Left lung (tissue), 10 donors: ENCODE measurements around the gene ZFP62. TPM values are rescaled to one million over a fixed set of nuclear protein-coding genes. Genes with fewer than 3 reads are reported as not detected.
A peak's percentile ranks its signal among the peaks of the same experiment; 100 is the strongest.

Experiments used
- ATAC-seq: fragments of 200-7000 bp; cut with Tn5 transposase; one replicate; pipeline ENCODE4 v1.9.1; 2020; ENCODE audit warnings: moderate library complexity
- DNase-seq, 4 donors: peaks; one replicate each; pipeline ENCODE4 v3.0.0-alpha.2; 2013 to 2020
- H3K27ac ChIP-seq, 2 donors: fragments of 200-600 bp; sonication (generic) in 1 of 2; one replicate each; pipeline versions ENCODE4 v1.5.0 to v1.8.0; 2020 to 2021
- H3K27me3 ChIP-seq, 2 donors: fragments of 200-600 bp; sonication (generic) in 1 of 2; one replicate each; pipeline versions ENCODE4 v1.5.0 to v1.8.0; 2020 to 2021
- H3K36me3 ChIP-seq, 2 donors: fragments of 200-600 bp; sonication (generic) in 1 of 2; one replicate each; pipeline versions ENCODE4 v1.5.0 to v1.8.0; 2020 to 2021
- H3K4me1 ChIP-seq, 2 donors: fragments of 200-600 bp; one replicate each; pipeline ENCODE4 v1.8.0; 2021
- H3K4me3 ChIP-seq, 2 donors: fragments of 200-600 bp; sonication (generic) in 1 of 2; one replicate each; pipeline versions ENCODE4 v1.5.0 to v1.8.0; 2020 to 2021; ENCODE audit warnings: mild to moderate bottlenecking in 1 of 2
- H3K9me3 ChIP-seq, 2 donors: fragments of 200-600 bp; sonication (generic) in 1 of 2; one replicate each; pipeline versions ENCODE4 v1.5.0 to v1.8.0; 2020 to 2021
- intact Hi-C, 2 donors: fragments of 100-400 bp; cut with DNase I; formaldehyde crosslinking; loops; one replicate each; pipeline versions ENCODE4 v1.11.2 to v1.14.2; 2022
- polyA plus RNA-seq, 6 donors: library from polyadenylated mRNA; unstranded; fragments of 120-200 nt; gene quantifications; one replicate each; pipeline ENCODE4 v1.2.1, GENCODE V29; 2013; ENCODE audit not compliant: insufficient read length in 6 of 6
- total RNA-seq, 2 donors: library from RNA; stranded (reverse); fragmentation: NEBNext Ultra II Directional; extraction: Animal tissue kit (Norgen Biotek cat#: 25700); gene quantifications; one replicate each; pipeline ENCODE4 v1.2.1, GENCODE V29; 2021
- TF ChIP-seq, protein P1 (sequence below), 2 donors: fragments of 200-600 bp; sonication (generic) in 1 of 2; IDR thresholded peaks; one replicate each; pipeline versions ENCODE4 v1.5.0 to v1.8.0; 2021; ENCODE audit warnings: antibody characterized with exemption in 2 of 2
- donor health status: DM: no; HTN: yes; CAD: no.
- donor health status: DM: no; HTN: no; CAD: no.

The ZFP62 gene
- total and polyA plus RNA-seq, 8 donors = 21.4 to 66.1 (median 58.1) TPM

DNA sequence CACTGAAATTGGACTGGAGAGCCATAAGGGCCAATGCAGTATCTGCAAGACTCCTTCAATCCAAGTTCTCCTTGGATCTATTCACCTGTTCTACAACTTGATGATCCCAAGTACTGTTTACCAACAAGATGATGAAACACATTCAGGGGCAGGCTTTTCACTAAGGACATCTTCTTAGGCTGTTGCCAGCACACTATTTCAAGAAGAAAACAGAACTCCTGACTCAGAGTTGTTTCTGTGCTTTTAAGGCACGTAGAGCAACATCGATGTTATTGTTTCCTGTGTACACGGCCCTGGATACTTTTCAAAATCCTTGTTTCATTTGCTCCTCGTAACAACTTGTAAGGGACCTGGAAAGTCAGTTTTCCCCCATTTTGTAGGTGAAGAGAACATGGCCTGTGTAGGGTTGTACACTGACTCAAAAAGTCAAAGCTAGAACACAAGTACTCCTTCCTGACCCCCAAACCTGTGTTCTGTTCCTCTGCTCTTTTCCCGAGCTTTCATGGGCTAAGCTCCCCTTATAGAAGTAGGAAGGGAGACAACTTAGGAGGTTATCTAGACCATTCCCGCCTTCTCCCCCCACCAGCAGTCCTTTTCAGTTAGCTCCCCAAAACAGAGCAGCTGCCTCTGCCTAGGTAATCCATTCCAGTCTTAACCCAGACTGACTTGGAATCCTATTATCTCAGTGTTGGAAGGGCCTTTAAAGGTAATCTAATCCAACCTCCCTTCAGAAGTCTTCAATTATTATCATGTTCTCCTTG is 53.2 kb downstream of the ZFP62 start:
- H3K27ac ChIP-seq = peak overlapping the region; percentile 56 to 97
- peak overlapping the region in 1 of 2 donors; percentile 99 for H3K4me3 ChIP-seq
- intact Hi-C loops = no loop called here
- H3K4me1 ChIP-seq = peaks cover 42 to 84% of the 10 kb centered on the region in 2 donors
- DNase-seq (peak in 1 of 4 donors; percentile 22), ATAC-seq (no peak)
- H3K9me3 ChIP-seq = no peaks in the 10 kb centered on the region
- H3K36me3 ChIP-seq = peaks cover 0 to 19% of the 10 kb centered on the region in 2 donors
- TF ChIP-seq, protein P1, sequence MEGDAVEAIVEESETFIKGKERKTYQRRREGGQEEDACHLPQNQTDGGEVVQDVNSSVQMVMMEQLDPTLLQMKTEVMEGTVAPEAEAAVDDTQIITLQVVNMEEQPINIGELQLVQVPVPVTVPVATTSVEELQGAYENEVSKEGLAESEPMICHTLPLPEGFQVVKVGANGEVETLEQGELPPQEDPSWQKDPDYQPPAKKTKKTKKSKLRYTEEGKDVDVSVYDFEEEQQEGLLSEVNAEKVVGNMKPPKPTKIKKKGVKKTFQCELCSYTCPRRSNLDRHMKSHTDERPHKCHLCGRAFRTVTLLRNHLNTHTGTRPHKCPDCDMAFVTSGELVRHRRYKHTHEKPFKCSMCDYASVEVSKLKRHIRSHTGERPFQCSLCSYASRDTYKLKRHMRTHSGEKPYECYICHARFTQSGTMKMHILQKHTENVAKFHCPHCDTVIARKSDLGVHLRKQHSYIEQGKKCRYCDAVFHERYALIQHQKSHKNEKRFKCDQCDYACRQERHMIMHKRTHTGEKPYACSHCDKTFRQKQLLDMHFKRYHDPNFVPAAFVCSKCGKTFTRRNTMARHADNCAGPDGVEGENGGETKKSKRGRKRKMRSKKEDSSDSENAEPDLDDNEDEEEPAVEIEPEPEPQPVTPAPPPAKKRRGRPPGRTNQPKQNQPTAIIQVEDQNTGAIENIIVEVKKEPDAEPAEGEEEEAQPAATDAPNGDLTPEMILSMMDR (IDR thresholded peaks at IDR 0.05) = no peak
- no peaks in the 10 kb centered on the region for H3K27me3 ChIP-seq

GRCh38 chr5:180807046-180807445 is 54.0 kb downstream of the ZFP62 start:
- H3K27ac ChIP-seq = peak overlapping the region; percentile 97 to 98
- H3K4me1 ChIP-seq = peaks cover 42 to 82% of the 10 kb centered on the region in 2 donors
- ATAC-seq (no peak), DNase-seq (no peak)
- H3K36me3 ChIP-seq = peaks cover 0 to 19% of the 10 kb centered on the region in 2 donors
- H3K27me3 ChIP-seq = no peaks in the 10 kb centered on the region
- intact Hi-C loops = no loop called here
- TF ChIP-seq, protein P1 (IDR thresholded peaks at IDR 0.05) = no peak
- no peaks in the 10 kb centered on the region for H3K9me3 ChIP-seq
- H3K4me3 ChIP-seq = peak overlapping the region in 1 of 2 donors; percentile 99

- H3K4me3 ChIP-seq = peak overlapping the region in 1 of 2 donors; percentile 99
- TF ChIP-seq, protein P1 (IDR thresholded peaks at IDR 0.05) = no peak
- no peaks in the 10 kb centered on the region for H3K9me3 ChIP-seq
- H3K27ac ChIP-seq = peak overlapping the region; percentile 97 to 98
- DNase-seq = peak in 1 of 4 donors; percentile 51
- intact Hi-C loops = no loop called here
- peaks cover 0 to 23% of the 10 kb centered on the region in 2 donors for H3K36me3 ChIP-seq
- H3K4me1 ChIP-seq = peaks cover 45 to 82% of the 10 kb centered on the region in 2 donors
- no peaks in the 10 kb centered on the region for H3K27me3 ChIP-seq
- ATAC-seq = no peak
Measured at GRCh38 chr5:180806351-180807011, 54.6 kb downstream of the ZFP62 start.

DNA sequence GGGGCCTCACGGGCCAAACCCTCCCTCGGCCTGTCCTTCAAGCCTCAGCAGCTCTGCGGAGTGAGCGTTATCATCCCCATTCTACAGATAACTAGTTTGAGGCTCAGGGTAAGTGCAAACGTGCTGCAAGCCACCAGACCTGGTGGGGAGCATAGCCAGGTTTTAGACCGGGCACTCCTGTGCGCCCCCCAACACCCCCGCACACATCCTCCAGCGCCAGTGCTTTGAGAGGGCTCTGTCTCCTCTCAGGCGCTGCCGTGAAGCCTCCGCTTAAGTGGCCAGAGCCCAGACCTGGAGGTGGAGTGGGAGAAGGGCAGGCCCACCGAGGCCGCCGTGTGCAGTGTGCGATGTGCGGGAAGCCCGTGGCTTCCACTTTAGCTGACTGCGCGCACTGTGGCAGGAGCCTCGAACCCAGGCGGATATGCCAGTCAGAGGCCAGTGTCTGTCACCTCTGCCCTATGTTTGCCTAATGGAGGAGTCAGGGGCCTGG is 56.9 kb downstream of the ZFP62 start:
- Histone ChIP-seq H3K27ac (peak overlapping the region; percentile 97 to 98), H3K4me1 (peaks cover 56 to 92% of the 10 kb centered on the region in 2 donors), H3K27me3 (no peaks in the 10 kb centered on the region), H3K4me3 (peak overlapping the region; percentile 98 to 99), H3K9me3 (no peaks in the 10 kb centered on the region), H3K36me3 (peaks cover 0 to 45% of the 10 kb centered on the region in 2 donors)
- ATAC-seq = no peak
- intact Hi-C loops = no loop called here
- TF ChIP-seq, protein P1 (IDR thresholded peaks at IDR 0.05) = no peak
- DNase-seq = peak in 1 of 4 donors; percentile 76
